ENCODE results near the gene TRIM52. TPM values are rescaled to one million over a fixed set of nuclear protein-coding genes. Genes with fewer than 3 reads are reported as not detected.

The TRIM52 gene
- total and polyA plus RNA-seq, 2 donors (not counting 1 experiment from before 2014, with no cell fraction given) = 7.9 to 8.1 TPM

DNA sequence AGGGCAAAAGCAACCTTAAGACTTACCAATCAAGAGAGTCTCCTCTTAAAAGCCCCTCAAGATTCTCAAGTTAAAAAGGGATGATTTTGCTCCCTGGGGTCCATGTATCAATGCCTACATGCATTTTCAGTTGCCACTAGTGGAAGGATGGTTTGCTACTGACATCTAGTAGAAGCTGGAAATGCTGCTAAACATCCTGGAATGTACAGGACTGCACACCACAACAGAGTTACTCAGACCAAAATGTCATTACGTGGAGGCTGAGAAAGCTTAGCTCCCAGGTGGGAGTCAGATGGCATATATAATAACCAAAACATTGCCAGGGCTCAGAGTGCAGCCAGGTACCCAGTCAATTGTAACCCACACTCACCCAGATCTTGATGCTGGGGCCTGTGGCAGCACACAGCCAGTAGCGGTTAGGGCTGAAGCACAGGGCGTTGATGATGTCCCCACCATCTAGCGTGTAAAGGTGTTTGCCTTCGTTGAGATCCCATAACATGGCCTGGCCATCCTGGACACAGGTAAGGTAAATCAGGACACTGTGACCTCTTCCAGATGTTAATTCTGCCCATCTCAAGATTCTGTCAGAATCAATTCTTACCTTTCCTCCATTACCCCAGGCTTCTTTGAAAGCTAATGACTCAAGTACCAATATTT is 23.1 kb downstream of the TRIM52 start:
- peaks cover 4% of the 10 kb centered on the region for H4K20me1 ChIP-seq (ENCODE audit: control insufficient read depth, extremely low read depth, insufficient read depth, low read length)
- H3K79me2 ChIP-seq (ENCODE audit: control insufficient read depth, insufficient read depth, low read length) = peaks cover 47% of the 10 kb centered on the region
- no peaks in the 10 kb centered on the region for H3K9me3 ChIP-seq (ENCODE audit: control insufficient read depth, insufficient read depth, low read depth, low read length)
- no peak overlapping the region for H3K27ac ChIP-seq (ENCODE audit: insufficient read depth, low read length)
- H3K4me1 ChIP-seq (ENCODE audit: control insufficient read depth, extremely low read depth, insufficient read depth, low read length) = peaks cover 9% of the 10 kb centered on the region
- TF ChIP-seq CTCF (conservative IDR thresholded peaks at IDR 0.05 in 1 of 2, IDR thresholded peaks at IDR 0.05 in 1 of 2; ENCODE audit: low read depth in 1 of 2, low read length in 2 of 2) (no peak), EZH2 (IDR thresholded peaks at IDR 0.05; ENCODE audit: low read length, missing control alignments) (no peak)
- no peak overlapping the region for H2AFZ ChIP-seq (ENCODE audit: low read length)
- H3K36me3 ChIP-seq (ENCODE audit: control insufficient read depth, insufficient read depth, low read length) = peaks cover 35% of the 10 kb centered on the region
- H3K4me3 ChIP-seq (replicated peaks in 1 of 4; ENCODE audit: control extremely low read depth in 1 of 4, insufficient read depth in 1 of 4, low read depth in 3 of 4, low read length in 4 of 4) = no peak overlapping the region
- no peaks in the 10 kb centered on the region for H3K27me3 ChIP-seq (ENCODE audit: control insufficient read depth, insufficient read depth, low read length)
- no peak for DNase-seq (ENCODE audit: low read depth in 2 of 2)
- H3K4me2 ChIP-seq (ENCODE audit: extremely low read depth, insufficient read depth, low read length) = no peak overlapping the region
- H3K9ac ChIP-seq (ENCODE audit: insufficient read depth, low read length) = no peak overlapping the region

GRCh38 chr5:181236954-181237641 is 23.8 kb downstream of the TRIM52 start:
- H3K27ac ChIP-seq (ENCODE audit: insufficient read depth, low read length) = no peak overlapping the region
- H3K36me3 ChIP-seq (ENCODE audit: control insufficient read depth, insufficient read depth, low read length) = peaks cover 35% of the 10 kb centered on the region
- no peaks in the 10 kb centered on the region for H3K27me3 ChIP-seq (ENCODE audit: control insufficient read depth, insufficient read depth, low read length)
- peaks cover 39% of the 10 kb centered on the region for H3K79me2 ChIP-seq (ENCODE audit: control insufficient read depth, insufficient read depth, low read length)
- no peak for TF ChIP-seq EZH2 (IDR thresholded peaks at IDR 0.05; ENCODE audit: low read length, missing control alignments)
- no peak for TF ChIP-seq CTCF (conservative IDR thresholded peaks at IDR 0.05 in 1 of 2, IDR thresholded peaks at IDR 0.05 in 1 of 2; ENCODE audit: low read depth in 1 of 2, low read length in 2 of 2)
- H3K9me3 ChIP-seq (ENCODE audit: control insufficient read depth, insufficient read depth, low read depth, low read length) = no peaks in the 10 kb centered on the region
- H3K4me3 ChIP-seq (replicated peaks in 1 of 4; ENCODE audit: control extremely low read depth in 1 of 4, insufficient read depth in 1 of 4, low read depth in 3 of 4, low read length in 4 of 4) = no peak overlapping the region
- H3K4me1 ChIP-seq (ENCODE audit: control insufficient read depth, extremely low read depth, insufficient read depth, low read length) = peaks cover 7% of the 10 kb centered on the region
- H3K4me2 ChIP-seq (ENCODE audit: extremely low read depth, insufficient read depth, low read length) = no peak overlapping the region
- H4K20me1 ChIP-seq (ENCODE audit: control insufficient read depth, extremely low read depth, insufficient read depth, low read length) = peaks cover 4% of the 10 kb centered on the region
- no peak overlapping the region for H3K9ac ChIP-seq (ENCODE audit: insufficient read depth, low read length)
- no peak for DNase-seq (ENCODE audit: low read depth in 2 of 2)
- no peak overlapping the region for H2AFZ ChIP-seq (ENCODE audit: low read length)

- no peak for TF ChIP-seq CTCF (conservative IDR thresholded peaks at IDR 0.05 in 1 of 2, IDR thresholded peaks at IDR 0.05 in 1 of 2; ENCODE audit: low read depth in 1 of 2, low read length in 2 of 2)
- no peak for TF ChIP-seq EZH2 (IDR thresholded peaks at IDR 0.05; ENCODE audit: low read length, missing control alignments)
- DNase-seq (ENCODE audit: low read depth in 2 of 2) = no peak
- Histone ChIP-seq H3K9ac (ENCODE audit: insufficient read depth, low read length) (no peak overlapping the region), H3K4me3 (replicated peaks in 1 of 4; ENCODE audit: control extremely low read depth in 1 of 4, insufficient read depth in 1 of 4, low read depth in 3 of 4, low read length in 4 of 4) (no peak overlapping the region), H3K27ac (ENCODE audit: insufficient read depth, low read length) (no peak overlapping the region), H3K9me3 (ENCODE audit: control insufficient read depth, insufficient read depth, low read depth, low read length) (no peaks in the 10 kb centered on the region), H3K79me2 (ENCODE audit: control insufficient read depth, insufficient read depth, low read length) (peaks cover 33% of the 10 kb centered on the region), H3K27me3 (ENCODE audit: control insufficient read depth, insufficient read depth, low read length) (no peaks in the 10 kb centered on the region), H3K36me3 (ENCODE audit: control insufficient read depth, insufficient read depth, low read length) (peaks cover 30% of the 10 kb centered on the region), H3K4me1 (ENCODE audit: control insufficient read depth, extremely low read depth, insufficient read depth, low read length) (peaks cover 3% of the 10 kb centered on the region), H3K4me2 (ENCODE audit: extremely low read depth, insufficient read depth, low read length) (no peak overlapping the region), H2AFZ (ENCODE audit: low read length) (no peak overlapping the region), H4K20me1 (ENCODE audit: control insufficient read depth, extremely low read depth, insufficient read depth, low read length) (no peaks in the 10 kb centered on the region)
Measured at GRCh38 chr5:181236471-181236870, 24.5 kb downstream of the TRIM52 start.

Measured in fibroblast of lung (primary cell).